Esophagus squamous epithelium (tissue), 5 donors: ENCODE results near the gene DCTD. TPM values are rescaled to one million over a fixed set of nuclear protein-coding genes. Genes with fewer than 3 reads are reported as not detected.
A peak's percentile ranks its signal among the peaks of the same experiment; 100 is the strongest.

Experiments
- DNase-seq: peaks from one replicate; lab custom pipeline; 2025; lab: John Stamatoyannopoulos, UW
- H3K27ac ChIP-seq, 4 donors: fragments of 200-600 bp; sonication (generic); one replicate each; pipeline ENCODE4 v1.5.1; 2016 to 2019; ENCODE audit warnings: mild to moderate bottlenecking in 1 of 4
- H3K27me3 ChIP-seq, 4 donors: fragments of 200-600 bp; sonication (generic); 1 replicate in 3 of 4; 2 replicates in 1 of 4; pipeline versions ENCODE4 v1.5.1 to v1.6.0; 2017 to 2021; ENCODE audit warnings: antibody characterized with exemption in 1 of 4
- H3K36me3 ChIP-seq, 3 donors: fragments of 200-600 bp; sonication (generic); one replicate each; pipeline ENCODE4 v1.5.1; 2016 to 2019
- H3K4me1 ChIP-seq, 3 donors: fragments of 200-600 bp; sonication (generic); one replicate each; pipeline ENCODE4 v1.5.1; 2017 to 2019
- H3K4me3 ChIP-seq, 4 donors: fragments of 200-600 bp; sonication (generic); 1 replicate in 3 of 4; 2 replicates in 1 of 4; pipeline ENCODE4 v1.5.1; 2016 to 2019; ENCODE audit warnings: mild to moderate bottlenecking in 2 of 4, moderate library complexity in 1 of 4
- H3K9me3 ChIP-seq, 3 donors: fragments of 200-600 bp; sonication (generic); one replicate each; pipeline ENCODE4 v1.5.1; 2016 to 2019
- CTCF ChIP-seq, 6 experiments: fragments of 450-650 bp in 4 of 6; fragments of 200-600 bp in 2 of 6; sonication (generic) in 2 of 6; IDR thresholded peaks; one replicate each; pipeline ENCODE4 v1.5.1; 2016 to 2019; ENCODE audit warnings: antibody characterized with exemption in 6 of 6, mild to moderate bottlenecking in 4 of 6, moderate library complexity in 4 of 6
- POLR2A ChIP-seq, 4 donors: fragments of 450-650 bp; IDR thresholded peaks; one replicate each; pipeline ENCODE4 v1.6.1; 2017; ENCODE audit warnings: antibody characterized with exemption in 4 of 4, mild to moderate bottlenecking in 4 of 4, moderate library complexity in 3 of 4
- WGBS, 2 donors: methylation state at CpG; one replicate each; pipeline ENCODE4 v1.1.5; 2018; 5-methylcytosine and 5-hydroxymethylcytosine counted together
- intact Hi-C: fragments of 100-400 bp; cut with DNase I; formaldehyde crosslinking; loops from one replicate; pipeline ENCODE4 v1.15.0; 2022
- total RNA-seq, 4 donors: library from RNA; depleted of rRNA; stranded (reverse); fragments of >200 nt; gene quantifications; one replicate each; pipeline ENCODE4 v1.1.0, GENCODE V29; 2016
- donor health status: DM: yes; HTN: yes; CAD: no.

The DCTD gene
- total RNA-seq, 4 donors from 2014 or later = 43.6 to 72.9 (median 57.2) TPM

GRCh38 chr4:182923366-182923765 is 6.2 kb upstream of the DCTD start:
- Histone ChIP-seq H3K27me3 (no peaks in the 10 kb centered on the region), H3K9me3 (no peaks in the 10 kb centered on the region), H3K4me1 (peaks cover 0 to 3% (median 2%) of the 10 kb centered on the region in 3 donors), H3K4me3 (no peak overlapping the region), H3K36me3 (no peaks in the 10 kb centered on the region), H3K27ac (no peak overlapping the region)
- no peak for DNase-seq
- intact Hi-C loops = no loop called here
- 49 to 50% methylated on average over 3 to 4 of the region's 5 CpGs for WGBS, 2 donors
- TF ChIP-seq POLR2A (IDR thresholded peaks at IDR 0.05) = no peak
- no peak for TF ChIP-seq CTCF (IDR thresholded peaks at IDR 0.05)

DNA sequence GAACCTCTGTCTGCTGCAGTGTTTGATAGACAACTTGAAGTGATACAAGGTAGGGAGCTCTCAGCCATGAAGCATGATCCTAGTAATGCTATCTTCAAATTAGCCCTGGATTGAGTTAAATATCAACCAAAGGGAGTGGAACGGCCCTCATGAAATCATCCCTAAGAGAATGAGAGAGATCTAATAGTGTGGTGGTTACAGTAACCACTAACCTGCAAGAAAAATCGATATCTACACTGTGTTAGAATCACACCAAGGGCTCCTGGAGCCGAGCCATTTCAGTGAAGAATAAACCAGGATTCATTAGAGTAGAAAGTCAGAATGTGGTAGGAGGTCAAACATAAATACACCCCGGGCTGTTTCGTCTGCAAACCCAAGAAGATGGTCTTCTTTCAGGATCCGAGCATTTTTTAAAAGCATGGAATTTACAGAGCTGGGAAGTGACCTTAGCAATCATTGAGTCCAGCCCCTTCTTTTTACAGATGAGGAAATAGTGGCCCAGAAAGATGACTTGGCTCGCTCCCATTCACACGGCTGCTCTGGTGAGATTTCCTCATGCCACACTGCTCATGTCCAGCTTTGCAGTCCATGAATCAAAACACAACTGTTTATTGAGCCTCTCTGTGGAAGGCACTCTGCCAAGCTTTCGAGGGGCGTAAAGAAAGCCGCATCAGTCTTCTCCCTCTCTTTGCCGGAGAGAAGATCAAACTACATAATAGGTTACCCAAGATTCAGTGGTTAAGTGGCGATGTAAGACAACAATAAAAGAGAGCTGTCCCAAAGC is 5.5 kb upstream of the DCTD start:
- intact Hi-C loops = no loop called here
- TF ChIP-seq POLR2A (IDR thresholded peaks at IDR 0.05) = no peak
- no peak for TF ChIP-seq CTCF (IDR thresholded peaks at IDR 0.05)
- no peak for DNase-seq
- no peaks in the 10 kb centered on the region for H3K36me3 ChIP-seq
- 66 to 77% methylated on average over 12 to 13 of the region's 13 CpGs for WGBS, 2 donors
- no peak overlapping the region for H3K4me3 ChIP-seq
- peaks cover 0 to 10% (median 7%) of the 10 kb centered on the region in 3 donors for H3K4me1 ChIP-seq
- no peak overlapping the region for H3K27ac ChIP-seq
- H3K9me3 ChIP-seq = no peaks in the 10 kb centered on the region
- no peaks in the 10 kb centered on the region for H3K27me3 ChIP-seq

DNA sequence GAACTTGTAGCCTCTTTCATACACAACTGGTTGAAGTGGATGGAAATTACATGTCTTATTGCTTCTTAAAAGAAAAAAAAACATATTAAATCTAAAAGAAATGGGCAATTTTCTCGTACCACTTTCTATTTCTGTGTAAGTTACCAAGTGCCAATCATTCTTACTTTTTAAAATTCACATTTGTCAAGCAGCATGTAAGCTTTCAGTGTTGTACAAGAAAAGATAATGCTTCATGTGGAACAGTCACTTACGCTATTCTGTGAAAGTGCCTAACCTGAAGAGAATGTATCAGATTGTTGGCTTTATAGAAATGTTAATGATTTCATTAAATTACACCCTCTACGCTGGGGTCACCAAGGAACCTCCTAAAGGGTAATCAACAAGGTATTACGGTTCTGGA is 4.4 kb upstream of the DCTD start:
- intact Hi-C loops = no loop called here
- no peaks in the 10 kb centered on the region for H3K36me3 ChIP-seq
- H3K27ac ChIP-seq = no peak overlapping the region
- H3K9me3 ChIP-seq = no peaks in the 10 kb centered on the region
- no peak overlapping the region for H3K4me3 ChIP-seq
- TF ChIP-seq POLR2A (IDR thresholded peaks at IDR 0.05) = no peak
- no peak for TF ChIP-seq CTCF (IDR thresholded peaks at IDR 0.05)
- DNase-seq = no peak
- H3K4me1 ChIP-seq = peaks cover 1 to 12% (median 7%) of the 10 kb centered on the region in 3 donors
- WGBS, 2 donors = 88 to 91% methylated on average over 4 of the region's 4 CpGs
- no peaks in the 10 kb centered on the region for H3K27me3 ChIP-seq

DNA sequence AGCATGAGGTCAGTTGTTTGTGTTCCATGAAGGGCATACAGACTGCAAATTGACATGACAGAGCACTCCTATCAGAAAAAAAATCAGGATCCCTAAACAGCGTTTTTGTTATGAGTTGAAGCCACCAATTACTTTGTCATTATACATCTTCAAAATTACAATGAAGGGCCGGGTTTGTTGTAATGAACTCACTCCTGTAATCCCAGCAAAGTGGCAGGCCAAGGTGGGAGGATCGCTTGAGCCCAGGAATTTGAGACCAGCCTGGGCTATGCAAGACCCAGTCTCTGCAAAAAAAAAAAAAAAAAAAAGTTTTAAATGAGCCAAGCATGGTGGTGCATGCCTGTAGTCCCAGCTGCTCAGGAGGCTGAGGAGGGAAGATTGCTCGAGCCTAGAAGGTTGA is 3.5 kb upstream of the DCTD start:
- no peak for TF ChIP-seq POLR2A (IDR thresholded peaks at IDR 0.05)
- TF ChIP-seq CTCF (IDR thresholded peaks at IDR 0.05) = no peak
- Histone ChIP-seq H3K9me3 (no peaks in the 10 kb centered on the region), H3K27me3 (no peaks in the 10 kb centered on the region), H3K4me3 (no peak overlapping the region), H3K27ac (no peak overlapping the region), H3K36me3 (no peaks in the 10 kb centered on the region), H3K4me1 (peaks cover 7 to 21% (median 13%) of the 10 kb centered on the region in 3 donors)
- no peak for DNase-seq
- intact Hi-C loops = no loop called here
- 81 to 89% methylated on average over 4 of the region's 4 CpGs for WGBS, 2 donors

GRCh38 chr4:182918791-182919302 is 1.7 kb upstream of the DCTD start:
- H3K27ac ChIP-seq = peak overlapping the region in 1 of 4 donors; percentile 97

More at GRCh38 chr4:182918791-182919302, 1.7 kb upstream of the DCTD start:
- peaks cover 0 to 16% (median 7%) of the 10 kb centered on the region in 3 donors for H3K36me3 ChIP-seq
- TF ChIP-seq POLR2A (IDR thresholded peaks at IDR 0.05) (no peak), CTCF (IDR thresholded peaks at IDR 0.05) (no peak)
- no peak for DNase-seq
- no peaks in the 10 kb centered on the region for H3K9me3 ChIP-seq
- no peaks in the 10 kb centered on the region for H3K27me3 ChIP-seq
- peaks cover 7 to 21% (median 13%) of the 10 kb centered on the region in 3 donors for H3K4me1 ChIP-seq
- intact Hi-C loops = no loop called here
- 69 to 77% methylated on average over 7 of the region's 7 CpGs for WGBS, 2 donors
- no peak overlapping the region for H3K4me3 ChIP-seq
